A549 (cell line): ENCODE results near the gene GCNT3. TPM values are rescaled to one million over a fixed set of nuclear protein-coding genes. Genes with fewer than 3 reads are reported as not detected.
A peak's percentile ranks its signal among the peaks of the same experiment; 100 is the strongest.

Experiments used
- ATAC-seq, 2 experiments: fragments of 200-7000 bp in 1 of 2; fragments of >200 bp in 1 of 2; cut with Nextera tagmentation in 1 of 2; cut with Tn5 transposase in 1 of 2; 3 replicates each; pipeline versions ENCODE4 v1.8.0 to v1.9.1; 2018 to 2020; ENCODE audit warnings: mild to moderate bottlenecking in 1 of 2, moderate library complexity in 1 of 2
- CTCF ChIA-PET: fragments of 300-600 bp; sonication (Branson Sonifier 250); formaldehyde crosslinking; extraction: SDS; loops from one replicate; lab custom pipeline; 2021; ENCODE audit warnings: antibody characterized with exemption, inconsistent platforms; lab: Yijun Ruan, JAX
- POLR2A ChIA-PET: fragments of 350-600 bp; formaldehyde crosslinking; extraction: SDS; loops from one replicate; lab custom pipeline; 2021; ENCODE audit warnings: antibody characterized with exemption, inconsistent platforms; lab: Yijun Ruan, JAX
- DNase-seq, 2 experiments: peaks; one replicate each; pipeline versions ENCODE4 v3.0.0 to v3.0.0-alpha.2; 2011 to 2016; ENCODE audit warnings: low read depth in 1 of 2, low spot score in 1 of 2
- FAIRE-seq: peaks from 2 replicates; lab custom pipeline; 2011; peaks lifted over from hg19 to GRCh38; lab: Jason Lieb, UNC
- H3K27ac ChIP-seq, 2 experiments: fragments of >200 bp; sonication (Bioruptor Twin); formaldehyde crosslinking; 3 replicates each; pipeline ENCODE4 v1.5.1; 2016 to 2017
- H3K4me1 ChIP-seq: fragments of >200 bp; sonication (Bioruptor Twin); formaldehyde crosslinking; 3 replicates; pipeline ENCODE4 v1.6.1; 2016
- H3K4me2 ChIP-seq: fragments of >200 bp; sonication (Bioruptor Twin); formaldehyde crosslinking; 3 replicates; pipeline ENCODE4 v1.6.1; 2016
- H3K4me3 ChIP-seq: fragments of >200 bp; sonication (Bioruptor Twin); formaldehyde crosslinking; 3 replicates; pipeline ENCODE4 v1.5.1; 2016
- H3K9me3 ChIP-seq: fragments of >200 bp; sonication (Bioruptor Twin); formaldehyde crosslinking; 3 replicates; pipeline ENCODE4 v1.6.1; 2016
- BHLHE40 ChIP-seq: IDR thresholded peaks from 2 replicates; pipeline ENCODE4 v1.6.1; 2012; ENCODE audit warnings: low read depth, low read length, inconsistent platforms
- CBX2 ChIP-seq: fragments of 200-600 bp; sonication (generic); IDR thresholded peaks from 2 replicates; pipeline ENCODE4 v1.6.1; 2016; ENCODE audit warnings: low read depth, mild to moderate bottlenecking, borderline replicate concordance
- CEBPB ChIP-seq, 2 experiments: fragments of >200 bp in 1 of 2; sonication (Bioruptor Twin) in 1 of 2; formaldehyde crosslinking in 1 of 2; IDR thresholded peaks; 2 replicates each; pipeline ENCODE4 v1.6.1; 2012 to 2016
- CHD4 ChIP-seq: fragments of 200-600 bp; sonication (generic); IDR thresholded peaks from 2 replicates; pipeline ENCODE4 v1.6.1; 2016; ENCODE audit warnings: antibody characterized with exemption, mild to moderate bottlenecking, borderline replicate concordance
- FOSB ChIP-seq: fragments of 250-450 bp; sonication (Bioruptor Pico); IDR thresholded peaks from 2 replicates; pipeline ENCODE4 v1.5.0; 2020; ENCODE audit warnings: mild to moderate bottlenecking, moderate library complexity
- FOXS1 ChIP-seq: fragments of 250-450 bp; sonication (Bioruptor Pico); IDR thresholded peaks from 2 replicates; pipeline ENCODE4 v1.5.0; 2020; ENCODE audit warnings: mild to moderate bottlenecking, moderate library complexity
- HOXB13 ChIP-seq: fragments of 250-450 bp; sonication (Bioruptor Pico); IDR thresholded peaks from 2 replicates; pipeline ENCODE4 v1.5.0; 2020; ENCODE audit warnings: low read depth, mild to moderate bottlenecking, moderate library complexity
- KDM1A ChIP-seq: fragments of 200-600 bp; sonication (generic); IDR thresholded peaks from 2 replicates; pipeline ENCODE4 v1.6.1; 2016; ENCODE audit warnings: low read depth, mild to moderate bottlenecking
- MAFK ChIP-seq: fragments of 450-650 bp; IDR thresholded peaks from 2 replicates; pipeline ENCODE4 v1.6.1; 2014; ENCODE audit not compliant: partially characterized antibody
- MAZ ChIP-seq: fragments of 150-350 bp; IDR thresholded peaks from 2 replicates; pipeline ENCODE4 v1.6.1; 2014; ENCODE audit warnings: antibody characterized with exemption, low read depth, low read length, borderline replicate concordance
- MYC ChIP-seq: IDR thresholded peaks from 2 replicates; pipeline ENCODE4 v1.6.1; 2012; ENCODE audit warnings: mild to moderate bottlenecking, inconsistent platforms, low read length, improper control_type of control experiment, borderline replicate concordance
- NFE2L2 ChIP-seq: fragments of 150-350 bp; conservative IDR thresholded peaks from 2 replicates; pipeline ENCODE4 v1.6.1; 2014; ENCODE audit warnings: low read length
- NPAS2 ChIP-seq: fragments of 250-450 bp; sonication (Bioruptor Pico); IDR thresholded peaks from 2 replicates; pipeline ENCODE4 v1.8.0; 2022; ENCODE audit warnings: mild to moderate bottlenecking, moderate library complexity, borderline replicate concordance
- PHF8 ChIP-seq: fragments of 200-600 bp; sonication (generic); IDR thresholded peaks from 2 replicates; pipeline ENCODE4 v1.6.1; 2016; ENCODE audit warnings: low read depth, mild to moderate bottlenecking, antibody characterized with exemption, moderate library complexity, borderline replicate concordance
- POLR2AphosphoS2 ChIP-seq: conservative IDR thresholded peaks from 2 replicates; pipeline ENCODE4 v1.6.1; 2012; ENCODE audit warnings: low read length, improper control_type of control experiment, inconsistent platforms
- RARB ChIP-seq: fragments of 250-450 bp; sonication (Bioruptor Pico); IDR thresholded peaks from 2 replicates; pipeline ENCODE4 v1.8.0; 2021; ENCODE audit warnings: mild to moderate bottlenecking, moderate library complexity
- RCOR1 ChIP-seq: fragments of 150-350 bp; IDR thresholded peaks from 2 replicates; pipeline ENCODE4 v1.6.1; 2014; ENCODE audit warnings: antibody characterized with exemption, low read length, low read depth
- RNF2 ChIP-seq: fragments of 200-600 bp; sonication (generic); IDR thresholded peaks from 2 replicates; pipeline ENCODE4 v1.6.1; 2016; ENCODE audit warnings: low read depth, mild to moderate bottlenecking, antibody characterized with exemption, moderate library complexity, borderline replicate concordance
- SMC3 ChIP-seq: fragments of >200 bp; sonication (Bioruptor Twin); formaldehyde crosslinking; IDR thresholded peaks from 3 replicates; pipeline ENCODE4 v1.6.1; 2018; ENCODE audit warnings: inconsistent platforms
- TFCP2L1 ChIP-seq: fragments of 250-450 bp; sonication (Bioruptor Pico); IDR thresholded peaks from 2 replicates; pipeline ENCODE4 v1.5.0; 2021; ENCODE audit warnings: mild to moderate bottlenecking
- TP53 ChIP-seq: fragments of 250-450 bp; sonication (Bioruptor Pico); IDR thresholded peaks from 2 replicates; pipeline ENCODE4 v1.5.0; 2021; ENCODE audit warnings: mild to moderate bottlenecking, moderate library complexity
- ZFP36 ChIP-seq: fragments of 450-650 bp; IDR thresholded peaks from 2 replicates; pipeline ENCODE4 v1.6.1; 2014; ENCODE audit warnings: borderline replicate concordance; ENCODE audit not compliant: partially characterized antibody
- ZSCAN20 ChIP-seq: fragments of 250-450 bp; sonication (Bioruptor Pico); IDR thresholded peaks from 2 replicates; pipeline ENCODE4 v1.8.0; 2022; ENCODE audit warnings: mild to moderate bottlenecking, moderate library complexity
- whole genome bisulfite sequencing: methylation state at CpG from one replicate; pipeline ENCODE4 v1.1.6; 2017; ENCODE audit errors: missing lambda C conversion rate; 5-methylcytosine and 5-hydroxymethylcytosine counted together
- polyA minus RNA-seq: library from RNA; depleted of rRNA, polyadenylated mRNA; stranded (reverse); fragments of >200 nt; gene quantifications from 2 replicates; pipeline ENCODE4 v1.2.3, GENCODE V29; 2011; rRNA and poly(A)+ RNA removed
- polyA plus RNA-seq, 4 experiments: library from polyadenylated mRNA; depleted of rRNA in 3 of 4; stranded (reverse); fragments of >200 nt; fragmentation: RNase III in 1 of 4; extraction: RNeasy Plus Mini Kit Qiagen cat#74134 plus additional on column Dnase treatment in 1 of 4; gene quantifications; 2 replicates in 3 of 4; 3 replicates in 1 of 4; pipeline ENCODE4 v1.2.3, GENCODE V29; 2011 to 2017
- TF ChIP-seq, protein P1 (sequence below): fragments of 200-600 bp; sonication (generic); IDR thresholded peaks from 2 replicates; pipeline ENCODE4 v1.6.1; 2016; ENCODE audit warnings: antibody characterized with exemption, mild to moderate bottlenecking, moderate library complexity
- TF ChIP-seq, protein P2 (sequence below): IDR thresholded peaks from 2 replicates; pipeline ENCODE4 v1.6.1; 2012
- TF ChIP-seq, protein P3 (sequence below): IDR thresholded peaks from 2 replicates; pipeline ENCODE4 v1.6.1; 2012; ENCODE audit warnings: low read depth, borderline replicate concordance
- TF ChIP-seq, protein P4 (sequence below): fragments of >200 bp; sonication (Bioruptor Twin); formaldehyde crosslinking; IDR thresholded peaks from 2 replicates; pipeline ENCODE4 v1.6.1; 2016
- TF ChIP-seq, protein P5 (sequence below): IDR thresholded peaks from 2 replicates; pipeline ENCODE4 v1.6.1; 2012
- TF ChIP-seq, protein P6 (sequence below): fragments of 250-450 bp; sonication (Bioruptor Pico); IDR thresholded peaks from 2 replicates; pipeline ENCODE4 v1.5.0; 2020; ENCODE audit warnings: low read depth, mild to moderate bottlenecking, moderate library complexity

GCNT3 gene, protein sequence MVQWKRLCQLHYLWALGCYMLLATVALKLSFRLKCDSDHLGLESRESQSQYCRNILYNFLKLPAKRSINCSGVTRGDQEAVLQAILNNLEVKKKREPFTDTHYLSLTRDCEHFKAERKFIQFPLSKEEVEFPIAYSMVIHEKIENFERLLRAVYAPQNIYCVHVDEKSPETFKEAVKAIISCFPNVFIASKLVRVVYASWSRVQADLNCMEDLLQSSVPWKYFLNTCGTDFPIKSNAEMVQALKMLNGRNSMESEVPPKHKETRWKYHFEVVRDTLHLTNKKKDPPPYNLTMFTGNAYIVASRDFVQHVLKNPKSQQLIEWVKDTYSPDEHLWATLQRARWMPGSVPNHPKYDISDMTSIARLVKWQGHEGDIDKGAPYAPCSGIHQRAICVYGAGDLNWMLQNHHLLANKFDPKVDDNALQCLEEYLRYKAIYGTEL
- 134 and 153 TPM in 2 replicates for polyA plus RNA-seq (2011; rRNA removed)
- polyA plus RNA-seq (2012; cell fraction: cytosol; rRNA removed): 37.2 and 41.9 TPM in 2 replicates
- 35.0 and 53.3 TPM in 2 replicates for polyA plus RNA-seq (2012; cell fraction: nucleus; rRNA removed)
- 61.4 to 69.2 TPM (median 62.7 TPM) in 3 replicates for polyA plus RNA-seq (2017; fragmentation: RNase III; extraction: RNeasy Plus Mini Kit Qiagen cat#74134 plus additional on column Dnase treatment)
- polyA minus RNA-seq: 78.7 and 82.6 TPM in 2 replicates

DNA sequence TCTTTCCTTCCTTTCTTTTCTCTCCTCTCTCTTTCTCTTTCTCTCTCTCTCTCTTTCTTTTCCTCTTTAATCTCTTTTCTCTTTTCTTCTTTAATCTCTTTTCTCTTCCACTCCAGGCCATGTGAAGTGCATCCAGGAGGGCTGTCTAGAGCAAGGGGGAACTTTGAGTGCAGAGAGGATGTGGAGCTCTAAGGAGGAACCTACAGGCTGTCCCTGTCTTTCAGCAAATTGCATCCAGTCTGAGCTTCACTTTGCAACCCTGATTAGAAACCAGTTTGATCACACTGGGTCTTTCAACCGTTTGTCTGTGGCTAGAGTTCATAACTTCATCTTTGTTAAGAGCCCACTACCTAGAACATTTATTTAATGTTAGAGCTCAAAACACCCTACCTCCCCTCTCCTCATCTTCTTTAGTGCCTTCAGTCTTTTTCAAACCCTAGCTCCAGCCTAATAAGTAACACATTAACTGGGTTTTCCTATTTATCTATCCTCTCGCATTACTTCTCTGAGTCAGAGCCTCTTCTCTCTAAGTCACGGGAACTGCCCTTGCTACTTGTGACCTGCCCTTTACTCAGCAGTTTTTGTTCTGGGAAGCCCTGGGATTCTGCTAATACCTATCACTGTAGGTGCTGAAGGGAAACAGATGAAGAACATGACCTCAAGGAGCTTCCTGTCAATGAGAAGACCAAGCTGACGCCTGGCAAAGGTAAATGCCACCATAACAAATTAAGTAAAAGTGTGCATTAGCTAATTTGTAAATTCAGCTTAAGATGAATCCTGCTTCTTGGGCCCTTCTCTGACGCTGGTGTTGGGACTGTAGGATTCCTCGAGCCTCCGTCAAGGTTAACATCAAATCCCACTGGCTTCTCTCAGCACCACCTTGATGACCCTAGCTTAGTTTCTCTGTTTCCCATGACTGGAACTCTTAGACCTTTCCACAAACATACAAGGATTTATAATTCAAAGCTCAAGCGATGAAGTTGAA, at the start of gene GCNT3:
Gene GCNT3 (plus strand): TSS at position 508 of the 985 bp plus-strand sequence. CDS start 6,456 bp downstream, outside the sequence.
- CTCF ChIA-PET: interaction anchor here (0.7 to 8.3 kb wide), 18 partner anchors 8 to 199 kb away, joined by 3 to 154 read pairs (median 4); no protein-coding TSS in a partner anchor
- peak; percentile 93 to 95 for ATAC-seq
- POLR2A ChIA-PET: interaction anchor here (0.6 to 3.1 kb wide), 16 partner anchors 12 to 83 kb away, joined by 3 to 57 read pairs (median 5); partner anchors contain the start of gene GTF2A2
- Histone ChIP-seq H3K4me2 (peak within 1 kb of the TSS; percentile 81), H3K4me3 (peak within 1 kb of the TSS; percentile 65), H3K9me3 (peaks cover 8% of the 10 kb centered on the region; the same call in 1 of the 3 replicates), H3K4me1 (peaks cover 39% of the 10 kb centered on the region), H3K27ac (peak within 1 kb of the TSS; percentile 95 to 96)
- FAIRE-seq: peak; percentile 100
- peak; percentile 96 to 97 for DNase-seq
- 5% methylated on average over 8 of the region's 8 CpGs for WGBS
- TF ChIP-seq, protein P1, sequence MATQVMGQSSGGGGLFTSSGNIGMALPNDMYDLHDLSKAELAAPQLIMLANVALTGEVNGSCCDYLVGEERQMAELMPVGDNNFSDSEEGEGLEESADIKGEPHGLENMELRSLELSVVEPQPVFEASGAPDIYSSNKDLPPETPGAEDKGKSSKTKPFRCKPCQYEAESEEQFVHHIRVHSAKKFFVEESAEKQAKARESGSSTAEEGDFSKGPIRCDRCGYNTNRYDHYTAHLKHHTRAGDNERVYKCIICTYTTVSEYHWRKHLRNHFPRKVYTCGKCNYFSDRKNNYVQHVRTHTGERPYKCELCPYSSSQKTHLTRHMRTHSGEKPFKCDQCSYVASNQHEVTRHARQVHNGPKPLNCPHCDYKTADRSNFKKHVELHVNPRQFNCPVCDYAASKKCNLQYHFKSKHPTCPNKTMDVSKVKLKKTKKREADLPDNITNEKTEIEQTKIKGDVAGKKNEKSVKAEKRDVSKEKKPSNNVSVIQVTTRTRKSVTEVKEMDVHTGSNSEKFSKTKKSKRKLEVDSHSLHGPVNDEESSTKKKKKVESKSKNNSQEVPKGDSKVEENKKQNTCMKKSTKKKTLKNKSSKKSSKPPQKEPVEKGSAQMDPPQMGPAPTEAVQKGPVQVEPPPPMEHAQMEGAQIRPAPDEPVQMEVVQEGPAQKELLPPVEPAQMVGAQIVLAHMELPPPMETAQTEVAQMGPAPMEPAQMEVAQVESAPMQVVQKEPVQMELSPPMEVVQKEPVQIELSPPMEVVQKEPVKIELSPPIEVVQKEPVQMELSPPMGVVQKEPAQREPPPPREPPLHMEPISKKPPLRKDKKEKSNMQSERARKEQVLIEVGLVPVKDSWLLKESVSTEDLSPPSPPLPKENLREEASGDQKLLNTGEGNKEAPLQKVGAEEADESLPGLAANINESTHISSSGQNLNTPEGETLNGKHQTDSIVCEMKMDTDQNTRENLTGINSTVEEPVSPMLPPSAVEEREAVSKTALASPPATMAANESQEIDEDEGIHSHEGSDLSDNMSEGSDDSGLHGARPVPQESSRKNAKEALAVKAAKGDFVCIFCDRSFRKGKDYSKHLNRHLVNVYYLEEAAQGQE: no peak
- TF ChIP-seq MYC (no peak), NFE2L2 (peak; percentile 75), FOXS1 (CRISPR knock-in tag) (no peak), NPAS2 (CRISPR knock-in tag) (no peak), KDM1A (no peak), TP53 (CRISPR knock-in tag) (no peak), MAFK (peak; percentile 99), MAZ (no peak), TFCP2L1 (no peak), CBX2 (no peak), ZSCAN20 (CRISPR knock-in tag) (no peak), BHLHE40 (peak; percentile 66; the same call in 1 of the 2 replicates), POLR2AphosphoS2 (no peak), CHD4 (no peak), CEBPB (IDR thresholded peaks at IDR 0.05) (peak in 1 of 2 experiments; percentile 19; a peak in 1 of 4 replicates), PHF8 (no peak), RARB (CRISPR knock-in tag) (no peak; the same call in 1 of the 2 replicates), HOXB13 (CRISPR knock-in tag) (no peak), ZFP36 (no peak), RCOR1 (no peak; the same call in 1 of the 2 replicates), FOSB (CRISPR knock-in tag) (no peak), SMC3 (0 out of 3 replicates have a peak, but pooled peaks have one; percentile 15), RNF2 (no peak)
- TF ChIP-seq, protein P2, sequence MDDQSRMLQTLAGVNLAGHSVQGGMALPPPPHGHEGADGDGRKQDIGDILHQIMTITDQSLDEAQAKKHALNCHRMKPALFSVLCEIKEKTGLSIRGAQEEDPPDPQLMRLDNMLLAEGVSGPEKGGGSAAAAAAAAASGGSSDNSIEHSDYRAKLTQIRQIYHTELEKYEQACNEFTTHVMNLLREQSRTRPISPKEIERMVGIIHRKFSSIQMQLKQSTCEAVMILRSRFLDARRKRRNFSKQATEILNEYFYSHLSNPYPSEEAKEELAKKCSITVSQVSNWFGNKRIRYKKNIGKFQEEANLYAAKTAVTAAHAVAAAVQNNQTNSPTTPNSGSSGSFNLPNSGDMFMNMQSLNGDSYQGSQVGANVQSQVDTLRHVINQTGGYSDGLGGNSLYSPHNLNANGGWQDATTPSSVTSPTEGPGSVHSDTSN: no peak
- TF ChIP-seq, protein P3, sequence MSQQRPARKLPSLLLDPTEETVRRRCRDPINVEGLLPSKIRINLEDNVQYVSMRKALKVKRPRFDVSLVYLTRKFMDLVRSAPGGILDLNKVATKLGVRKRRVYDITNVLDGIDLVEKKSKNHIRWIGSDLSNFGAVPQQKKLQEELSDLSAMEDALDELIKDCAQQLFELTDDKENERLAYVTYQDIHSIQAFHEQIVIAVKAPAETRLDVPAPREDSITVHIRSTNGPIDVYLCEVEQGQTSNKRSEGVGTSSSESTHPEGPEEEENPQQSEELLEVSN: no peak
- TF ChIP-seq, protein P4, sequence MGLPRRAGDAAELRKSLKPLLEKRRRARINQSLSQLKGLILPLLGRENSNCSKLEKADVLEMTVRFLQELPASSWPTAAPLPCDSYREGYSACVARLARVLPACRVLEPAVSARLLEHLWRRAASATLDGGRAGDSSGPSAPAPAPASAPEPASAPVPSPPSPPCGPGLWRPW: no peak
- TF ChIP-seq, protein P5, sequence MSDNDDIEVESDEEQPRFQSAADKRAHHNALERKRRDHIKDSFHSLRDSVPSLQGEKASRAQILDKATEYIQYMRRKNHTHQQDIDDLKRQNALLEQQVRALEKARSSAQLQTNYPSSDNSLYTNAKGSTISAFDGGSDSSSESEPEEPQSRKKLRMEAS: peak; percentile 56
- TF ChIP-seq, protein P6, sequence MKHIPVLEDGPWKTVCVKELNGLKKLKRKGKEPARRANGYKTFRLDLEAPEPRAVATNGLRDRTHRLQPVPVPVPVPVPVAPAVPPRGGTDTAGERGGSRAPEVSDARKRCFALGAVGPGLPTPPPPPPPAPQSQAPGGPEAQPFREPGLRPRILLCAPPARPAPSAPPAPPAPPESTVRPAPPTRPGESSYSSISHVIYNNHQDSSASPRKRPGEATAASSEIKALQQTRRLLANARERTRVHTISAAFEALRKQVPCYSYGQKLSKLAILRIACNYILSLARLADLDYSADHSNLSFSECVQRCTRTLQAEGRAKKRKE: no peak
